G401.6 (cell line): Measurements from ENCODE around the gene YAP1.

ENCODE experiments used
- FAIRE-seq: peaks from 2 replicates; lab custom pipeline; 2012; peaks lifted over from hg19 to GRCh38; lab: Jason Lieb, UNC

The YAP1 gene

GRCh38 chr11:102117472-102118113 lies 7.3 kb downstream of the YAP1 start:
- FAIRE-seq, result no peak

- FAIRE-seq, result no peak
Measured at GRCh38 chr11:102118937-102119336, 8.7 kb downstream of the YAP1 start.

DNA sequence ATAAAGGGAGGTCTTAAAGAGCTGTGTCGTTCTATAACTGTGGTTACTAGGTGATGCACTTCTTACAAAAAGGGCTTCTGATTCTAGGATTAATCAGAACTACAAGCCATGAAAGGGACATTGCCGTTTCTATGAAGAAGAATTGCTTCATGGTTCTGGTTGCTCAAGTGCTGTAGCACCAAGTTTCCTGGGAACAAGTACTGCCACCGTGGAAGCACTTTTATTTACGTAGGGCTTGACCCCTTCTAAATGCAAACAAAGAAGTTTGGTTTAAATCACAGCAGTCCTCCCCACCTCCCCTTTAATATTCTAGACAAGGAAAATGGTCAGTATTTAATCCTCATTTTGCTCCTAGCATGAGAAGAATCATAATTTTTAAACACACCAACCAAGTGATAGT lies 9.8 kb downstream of the YAP1 start:
- FAIRE-seq, result no peak

DNA sequence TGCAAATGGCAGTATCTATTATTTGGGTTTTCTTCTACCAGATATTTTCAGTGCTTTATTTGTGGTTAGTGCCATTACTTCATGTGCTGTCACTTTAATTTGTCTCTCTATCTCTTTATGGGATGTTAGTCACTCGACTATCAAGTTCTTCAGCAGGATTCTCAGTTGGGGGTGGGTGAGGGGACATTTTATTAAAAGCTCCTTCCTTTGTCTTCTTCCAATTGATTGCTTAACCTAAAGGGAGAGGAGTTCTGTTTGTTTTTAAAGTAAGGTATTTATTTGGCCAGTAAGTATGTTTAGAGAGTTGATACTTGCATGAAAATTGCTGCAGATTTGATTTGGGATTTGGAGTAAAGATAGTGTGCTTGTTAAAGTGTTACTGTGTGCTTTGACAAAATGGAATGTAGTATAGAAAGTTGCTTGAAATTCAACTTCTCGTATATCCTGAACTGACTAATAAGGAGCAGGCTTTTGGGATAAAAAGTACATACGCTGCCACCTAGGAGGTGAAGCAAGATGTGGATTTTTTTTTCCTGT lies 10.3 kb downstream of the YAP1 start:
- no peak for FAIRE-seq

GRCh38 chr11:102121329-102121728 lies 11.1 kb downstream of the YAP1 start:
- no peak for FAIRE-seq

DNA sequence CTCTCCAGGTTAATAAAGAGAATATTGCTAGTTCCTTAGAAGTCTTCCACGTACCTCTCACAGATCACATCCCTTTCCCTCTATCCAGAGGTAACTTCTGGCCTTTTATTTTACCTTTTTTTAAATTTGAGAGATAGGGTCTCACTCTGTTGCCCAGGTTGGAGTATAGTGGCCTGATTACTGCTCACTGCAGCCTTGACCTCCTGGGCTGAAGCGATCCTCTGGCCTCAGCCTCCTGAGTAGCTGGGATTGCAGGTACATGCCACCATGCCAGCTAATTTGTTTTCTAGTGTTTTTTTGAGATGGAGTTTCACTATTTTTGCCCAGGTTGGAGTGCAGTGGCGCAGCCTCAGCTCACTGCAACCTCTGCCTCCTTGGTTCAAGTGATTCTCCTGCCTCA lies 24.4 kb downstream of the YAP1 start:
- no peak for FAIRE-seq

- FAIRE-seq, result no peak
Measured at GRCh38 chr11:102135256-102135655, 25.0 kb downstream of the YAP1 start.

DNA sequence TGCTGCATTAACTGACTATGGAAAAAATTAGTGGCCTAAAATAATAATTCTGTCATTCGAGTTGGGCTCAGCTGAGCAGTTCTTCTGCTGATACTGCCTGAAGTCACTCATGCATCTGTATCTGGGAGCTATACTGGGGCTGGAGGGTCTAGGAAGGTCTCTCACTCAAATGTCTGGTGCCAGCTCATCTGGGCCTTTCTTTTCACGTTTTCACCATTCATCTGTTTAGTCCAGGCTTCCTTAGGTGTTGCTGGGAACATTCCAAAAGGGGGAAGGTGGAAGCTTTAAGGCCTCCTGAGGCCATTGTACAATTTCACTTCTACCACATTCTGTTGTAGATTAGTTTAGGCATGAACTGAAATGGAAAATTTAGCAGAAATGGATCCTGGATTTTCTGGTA lies 28.0 kb downstream of the YAP1 start:
- no peak for FAIRE-seq

GRCh38 chr11:102138670-102139069 lies 28.4 kb downstream of the YAP1 start:
- no peak for FAIRE-seq

- no peak for FAIRE-seq
Measured at GRCh38 chr11:102139081-102139498, 28.8 kb downstream of the YAP1 start.

- FAIRE-seq, result no peak
Measured at GRCh38 chr11:102142333-102142732, 32.1 kb downstream of the YAP1 start.

DNA sequence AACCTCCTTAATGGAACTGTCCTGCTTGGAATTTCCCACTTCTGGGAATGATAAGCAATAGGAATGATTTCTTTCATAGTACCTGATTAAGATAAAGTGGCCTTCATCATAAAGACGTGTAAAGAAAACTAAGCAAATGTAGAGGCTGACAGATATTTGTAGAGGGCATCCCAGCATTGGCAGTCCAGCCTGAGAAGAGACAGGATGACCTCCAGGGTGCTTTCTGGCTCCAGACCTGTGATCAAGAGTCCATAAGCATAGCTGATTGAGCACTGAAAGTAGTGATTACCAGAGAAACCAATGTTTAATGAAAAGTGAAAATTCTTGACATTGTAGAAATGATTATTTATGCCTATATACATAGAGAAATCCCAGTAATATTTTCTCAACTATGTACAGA lies 33.6 kb downstream of the YAP1 start:
- no peak for FAIRE-seq

GRCh38 chr11:102144357-102145355 lies 34.4 kb downstream of the YAP1 start:
- no peak for FAIRE-seq

DNA sequence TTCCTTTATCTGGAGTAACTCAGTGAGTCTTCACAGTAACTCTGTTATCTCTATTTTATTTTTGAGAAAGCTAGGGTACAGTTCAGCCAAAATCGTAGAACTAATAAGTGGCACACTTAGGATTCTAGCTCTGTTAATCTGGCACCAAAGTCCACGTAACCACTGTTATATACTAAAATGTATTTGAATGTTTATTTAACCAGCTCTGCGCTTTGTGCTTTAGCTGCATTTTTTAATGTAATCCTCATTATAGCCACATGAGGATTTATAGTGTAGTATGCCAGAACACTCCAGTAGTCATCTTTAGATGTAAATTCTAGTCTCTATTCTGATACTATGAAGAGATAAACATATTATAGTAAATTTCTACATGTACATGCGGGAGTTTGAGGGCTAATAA lies 36.8 kb downstream of the YAP1 start:
- no peak for FAIRE-seq

DNA sequence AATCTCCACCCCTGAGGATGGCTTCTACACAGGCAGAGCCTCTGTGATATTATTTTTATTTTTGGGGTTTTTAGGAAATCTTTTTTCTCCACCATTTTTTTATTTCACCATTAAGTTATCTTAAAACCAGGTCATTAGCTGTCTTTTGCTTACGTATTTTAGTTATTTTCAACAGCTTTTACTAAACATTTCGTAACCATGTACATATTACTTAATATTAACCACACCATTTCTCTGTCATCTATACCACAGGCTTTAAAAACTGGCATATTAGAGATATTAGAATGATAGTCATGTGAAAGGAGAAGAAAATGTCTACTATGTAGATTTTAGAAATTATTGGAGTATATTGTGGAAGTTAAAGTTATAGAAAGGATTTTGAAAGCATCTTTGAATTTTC lies 37.4 kb downstream of the YAP1 start:
- no peak for FAIRE-seq

GRCh38 chr11:102148059-102148458 lies 37.8 kb downstream of the YAP1 start:
- FAIRE-seq, result no peak

GRCh38 chr11:102151784-102152525 lies 41.7 kb downstream of the YAP1 start:
- no peak for FAIRE-seq

DNA sequence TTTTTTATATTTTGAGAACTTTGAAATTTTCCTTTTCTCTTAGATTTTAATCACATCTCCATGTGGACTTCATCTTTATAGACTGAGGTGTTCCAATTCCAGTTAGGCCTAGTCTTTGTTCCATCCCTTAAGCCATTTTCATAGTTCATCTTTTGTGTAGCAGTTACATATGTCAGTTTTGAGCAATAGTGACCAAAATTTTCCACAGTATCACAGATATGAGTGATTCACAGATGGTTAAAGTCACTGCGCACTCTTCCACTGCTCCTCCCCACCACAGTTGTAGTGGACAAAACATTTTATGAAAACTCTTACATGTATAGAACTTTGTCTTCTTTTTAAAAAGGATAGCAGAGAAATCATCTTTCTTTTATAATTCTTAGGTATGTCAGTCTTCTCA lies 42.8 kb downstream of the YAP1 start:
- FAIRE-seq, result no peak

GRCh38 chr11:102154806-102155205 lies 44.6 kb downstream of the YAP1 start:
- no peak for FAIRE-seq

GRCh38 chr11:102155676-102156075 lies 45.4 kb downstream of the YAP1 start:
- no peak for FAIRE-seq

DNA sequence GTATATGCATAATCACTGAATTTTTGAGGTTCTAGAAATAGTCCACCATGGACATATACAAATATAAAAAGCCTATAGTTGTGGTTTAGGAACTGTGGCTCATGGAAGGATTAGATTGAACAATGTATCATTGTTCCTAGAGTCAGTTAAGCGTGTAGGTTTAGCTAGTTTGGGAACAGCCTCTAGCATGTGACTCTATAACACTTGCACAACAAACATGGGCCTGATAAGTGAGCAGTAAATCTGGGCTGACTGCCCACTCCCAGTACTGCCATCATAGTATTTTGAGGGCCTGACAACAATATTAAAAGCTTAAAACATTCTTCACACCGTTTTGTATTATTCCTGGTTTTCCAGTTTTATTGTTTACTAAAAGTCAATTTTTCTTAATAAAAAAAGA lies 47.0 kb downstream of the YAP1 start:
- no peak for FAIRE-seq

GRCh38 chr11:102158164-102158735 lies 48.0 kb downstream of the YAP1 start:
- no peak for FAIRE-seq
